HUES64 (cell line): ENCODE data around the gene CEP85L. TPM values are rescaled to one million over a fixed set of nuclear protein-coding genes. Genes with fewer than 3 reads are reported as not detected.

Experiments
- H3K27ac ChIP-seq: 2 replicates; pipeline ENCODE4 v1.7.0; 2013; ENCODE audit warnings: low read depth, low read length, inconsistent platforms
- H3K27me3 ChIP-seq: 2 replicates; pipeline ENCODE4 v1.6.1; 2013; ENCODE audit warnings: mild to moderate bottlenecking, low read length; ENCODE audit not compliant: insufficient read depth
- H3K36me3 ChIP-seq: 2 replicates; pipeline ENCODE4 v1.6.1; 2013; ENCODE audit warnings: mild to moderate bottlenecking, low read length; ENCODE audit not compliant: insufficient read depth
- H3K4me1 ChIP-seq: 2 replicates; pipeline ENCODE4 v1.6.1; 2013; ENCODE audit warnings: mild to moderate bottlenecking, low read length, moderate library complexity; ENCODE audit not compliant: insufficient read depth
- H3K4me3 ChIP-seq: 2 replicates; pipeline ENCODE4 v1.5.1; 2013; ENCODE audit warnings: mild to moderate bottlenecking, low read length, moderate library complexity
- H3K9ac ChIP-seq: 2 replicates; pipeline ENCODE4 v1.6.1; 2013; ENCODE audit warnings: mild to moderate bottlenecking, low read depth, low read length
- H3K9me3 ChIP-seq: 2 replicates; pipeline ENCODE4 v1.6.1; 2013; ENCODE audit warnings: low read depth, low read length; ENCODE audit not compliant: insufficient read depth
- WGBS: fragments of 150-250, 120-280 bp; methylation state at CpG from one replicate; pipeline ENCODE4 v1.1.7; 2013; ENCODE audit warnings: missing lambda C conversion rate; 5-methylcytosine and 5-hydroxymethylcytosine counted together
- polyA plus RNA-seq, 2 experiments: library from polyadenylated mRNA; stranded (reverse); fragments of 50-300 nt; gene quantifications; one replicate each; pipeline ENCODE4 v1.2.3, GENCODE V29; 2013

The CEP85L gene
- 2.9 TPM for polyA plus RNA-seq (2013, experiment 1 of 2)
- 5.2 TPM for polyA plus RNA-seq (2013, experiment 2 of 2)

GRCh38 chr6:118651282-118652050 is at the start of gene CEP85L:
Gene CEP85L, minus strand, starts transcription at chr6:118651591. Its CDS starts 322 bp downstream, at chr6:118651269.
- peak within 1 kb of the TSS; percentile 83; the same call in 1 of the 2 replicates for H3K27ac ChIP-seq
- under 1% methylated on average over 77 of the region's 77 CpGs for WGBS

DNA sequence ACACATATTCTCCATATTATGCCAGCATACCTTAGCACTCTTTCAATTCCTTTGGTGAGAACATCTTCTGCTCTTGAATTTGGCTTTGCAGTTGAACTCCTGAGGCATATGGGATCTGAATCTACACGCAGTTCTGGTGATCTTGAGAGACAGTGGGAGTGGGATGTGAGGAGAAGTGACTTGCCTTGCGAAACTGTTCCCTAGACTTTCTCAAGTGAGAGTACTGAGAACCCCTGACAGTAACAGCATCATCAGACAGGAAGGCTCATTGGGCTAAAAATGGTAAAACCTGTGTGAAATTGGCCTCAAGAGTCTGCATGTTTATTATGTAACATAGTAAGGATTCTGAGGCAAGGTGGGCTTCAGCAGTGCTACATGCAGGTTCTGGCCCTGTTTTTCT is 49.1 kb upstream of the CEP85L start:
- peaks cover 9% of the 10 kb centered on the region for H3K4me1 ChIP-seq
- 96% methylated on average over 2 of the region's 2 CpGs for WGBS
- H3K27ac ChIP-seq: no peak overlapping the region
- no peaks in the 10 kb centered on the region for H3K36me3 ChIP-seq
- no peaks in the 10 kb centered on the region for H3K9me3 ChIP-seq
- no peak overlapping the region for H3K9ac ChIP-seq
- no peak overlapping the region for H3K4me3 ChIP-seq
- no peaks in the 10 kb centered on the region for H3K27me3 ChIP-seq

More at GRCh38 chr6:118651282-118652050, at the start of gene CEP85L:
- no peaks in the 10 kb centered on the region for H3K36me3 ChIP-seq
- H3K9ac ChIP-seq: peak within 1 kb of the TSS; percentile 72
- no peaks in the 10 kb centered on the region for H3K9me3 ChIP-seq
- peak within 1 kb of the TSS; percentile 96 for H3K4me3 ChIP-seq
- H3K4me1 ChIP-seq: peaks cover 19% of the 10 kb centered on the region
- H3K27me3 ChIP-seq: peaks cover 18% of the 10 kb centered on the region; the same call in 1 of the 2 replicates

GRCh38 chr6:118697554-118697953 is 46.2 kb upstream of the CEP85L start:
- Histone ChIP-seq H3K27ac (no peak overlapping the region), H3K4me1 (no peaks in the 10 kb centered on the region), H3K9ac (no peak overlapping the region), H3K9me3 (no peaks in the 10 kb centered on the region), H3K27me3 (no peaks in the 10 kb centered on the region), H3K36me3 (no peaks in the 10 kb centered on the region), H3K4me3 (no peak overlapping the region)
- WGBS: 91% methylated on average over 3 of the region's 3 CpGs

DNA sequence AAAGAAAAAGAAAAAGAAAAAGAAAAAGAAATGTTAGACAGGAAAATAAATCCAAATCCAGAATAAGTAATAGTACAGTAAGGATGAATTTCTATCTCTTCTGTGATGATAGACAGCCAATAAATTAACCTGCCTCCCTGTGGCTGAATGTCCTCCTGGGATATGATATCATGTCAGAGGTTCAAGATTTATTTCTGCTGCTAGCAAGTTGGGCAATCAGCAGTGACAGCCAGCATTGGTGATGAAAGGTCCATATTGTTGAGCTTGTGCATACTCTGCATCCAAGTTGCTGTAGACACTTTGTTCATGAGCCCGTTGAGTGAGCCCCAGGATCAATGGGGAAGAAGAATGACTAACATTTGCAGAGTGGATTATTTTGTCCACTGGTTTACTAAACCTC is 44.9 kb upstream of the CEP85L start:
- Histone ChIP-seq H3K4me3 (no peak overlapping the region), H3K4me1 (no peaks in the 10 kb centered on the region), H3K27me3 (no peaks in the 10 kb centered on the region), H3K9ac (no peak overlapping the region), H3K36me3 (no peaks in the 10 kb centered on the region), H3K9me3 (no peaks in the 10 kb centered on the region), H3K27ac (no peak overlapping the region)
- 97% methylated on average over 1 of the region's 1 CpG for WGBS

- Histone ChIP-seq H3K27me3 (no peaks in the 10 kb centered on the region), H3K27ac (no peak overlapping the region), H3K4me1 (no peaks in the 10 kb centered on the region), H3K9me3 (no peaks in the 10 kb centered on the region), H3K4me3 (no peak overlapping the region), H3K36me3 (no peaks in the 10 kb centered on the region), H3K9ac (no peak overlapping the region)
- 90% methylated on average over 1 of the region's 1 CpG for WGBS
Observed at GRCh38 chr6:118693562-118693961, 42.2 kb upstream of the CEP85L start.

DNA sequence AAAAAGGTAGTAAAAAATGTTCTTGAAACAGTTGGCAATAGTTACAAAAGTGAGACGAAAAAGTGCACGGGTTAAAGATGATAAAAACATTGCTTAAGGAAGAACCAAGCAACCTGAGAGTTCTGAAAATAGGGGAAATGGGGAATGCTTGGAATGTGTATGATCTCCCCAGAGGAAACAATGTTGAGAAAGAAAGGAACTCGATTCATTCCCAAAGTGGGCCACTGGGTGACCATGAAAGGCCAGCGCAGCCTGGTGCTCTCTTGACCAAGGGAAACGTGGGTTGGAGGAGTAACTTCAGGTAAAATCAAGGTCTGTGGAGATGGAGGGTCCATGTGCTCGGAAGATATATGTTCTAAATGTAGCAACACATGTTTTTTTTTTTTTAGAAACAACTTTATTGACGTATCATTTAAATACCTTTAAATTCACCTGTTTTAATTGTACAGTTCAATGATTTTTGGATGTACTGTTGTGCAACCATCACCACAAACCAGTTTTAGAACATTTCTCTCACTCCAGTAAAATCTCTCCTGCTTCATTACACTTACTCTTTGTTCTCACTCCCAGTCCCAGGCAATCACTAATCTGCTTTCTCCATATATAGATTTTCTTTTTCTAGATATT is 34.5 kb upstream of the CEP85L start:
- Histone ChIP-seq H3K4me1 (no peaks in the 10 kb centered on the region), H3K27ac (no peak overlapping the region), H3K9me3 (no peaks in the 10 kb centered on the region), H3K36me3 (no peaks in the 10 kb centered on the region), H3K4me3 (no peak overlapping the region), H3K9ac (no peak overlapping the region), H3K27me3 (no peaks in the 10 kb centered on the region)
- WGBS: 79% methylated on average over 6 of the region's 7 CpGs

GRCh38 chr6:118683881-118684872 is 32.8 kb upstream of the CEP85L start:
- H3K27me3 ChIP-seq: no peaks in the 10 kb centered on the region
- H3K4me1 ChIP-seq: no peaks in the 10 kb centered on the region
- no peaks in the 10 kb centered on the region for H3K9me3 ChIP-seq
- WGBS: 92% methylated on average over 8 of the region's 9 CpGs
- no peak overlapping the region for H3K4me3 ChIP-seq
- no peak overlapping the region for H3K9ac ChIP-seq
- H3K36me3 ChIP-seq: no peaks in the 10 kb centered on the region
- no peak overlapping the region for H3K27ac ChIP-seq

- H3K9ac ChIP-seq: no peak overlapping the region
Observed at GRCh38 chr6:118680452-118681095, 29.2 kb upstream of the CEP85L start.

GRCh38 chr6:118679327-118679901 is 28.0 kb upstream of the CEP85L start:
- Histone ChIP-seq H3K27ac (no peak overlapping the region), H3K9me3 (no peaks in the 10 kb centered on the region), H3K4me1 (no peaks in the 10 kb centered on the region), H3K4me3 (no peak overlapping the region), H3K36me3 (no peaks in the 10 kb centered on the region), H3K27me3 (no peaks in the 10 kb centered on the region), H3K9ac (no peak overlapping the region)
- 95% methylated on average over 1 of the region's 1 CpG for WGBS

More at GRCh38 chr6:118680452-118681095, 29.2 kb upstream of the CEP85L start:
- no peaks in the 10 kb centered on the region for H3K27me3 ChIP-seq
- H3K36me3 ChIP-seq: no peaks in the 10 kb centered on the region
- 91% methylated on average over 9 of the region's 9 CpGs for whole genome bisulfite sequencing
- H3K4me1 ChIP-seq: no peaks in the 10 kb centered on the region
- H3K27ac ChIP-seq: no peak overlapping the region
- H3K9me3 ChIP-seq: no peaks in the 10 kb centered on the region
- H3K4me3 ChIP-seq: no peak overlapping the region

DNA sequence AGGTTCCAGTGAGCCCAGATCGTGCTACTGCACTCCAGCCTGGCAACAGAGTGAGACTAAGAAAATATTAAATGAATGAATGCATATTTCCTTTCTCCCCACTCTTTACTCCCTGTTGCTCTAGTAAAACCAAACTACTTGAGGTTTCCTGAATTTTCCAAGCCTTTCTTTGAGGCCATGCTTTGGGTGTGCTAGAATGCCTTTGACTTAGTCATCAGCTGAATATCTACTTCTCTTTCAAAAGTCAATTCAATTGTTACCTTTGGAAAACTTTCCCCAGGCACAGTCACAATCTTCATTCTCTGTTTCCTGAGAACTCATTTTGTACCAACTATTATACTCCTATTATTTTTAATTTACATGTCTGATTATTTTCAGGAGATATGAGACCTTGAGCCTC is 27.5 kb upstream of the CEP85L start:
- no peaks in the 10 kb centered on the region for H3K9me3 ChIP-seq
- no peaks in the 10 kb centered on the region for H3K4me1 ChIP-seq
- H3K4me3 ChIP-seq: no peak overlapping the region
- no peak overlapping the region for H3K27ac ChIP-seq
- H3K27me3 ChIP-seq: no peaks in the 10 kb centered on the region
- no peaks in the 10 kb centered on the region for H3K36me3 ChIP-seq
- H3K9ac ChIP-seq: no peak overlapping the region
- WGBS: 80% methylated on average over 1 of the region's 1 CpG
